Measurements from ENCODE around the gene MLN. TPM values are rescaled to one million over a fixed set of nuclear protein-coding genes. Genes with fewer than 3 reads are reported as not detected.

The MLN gene
- total and polyA plus RNA-seq, 2 experiments from 2014 or later = not detected

DNA sequence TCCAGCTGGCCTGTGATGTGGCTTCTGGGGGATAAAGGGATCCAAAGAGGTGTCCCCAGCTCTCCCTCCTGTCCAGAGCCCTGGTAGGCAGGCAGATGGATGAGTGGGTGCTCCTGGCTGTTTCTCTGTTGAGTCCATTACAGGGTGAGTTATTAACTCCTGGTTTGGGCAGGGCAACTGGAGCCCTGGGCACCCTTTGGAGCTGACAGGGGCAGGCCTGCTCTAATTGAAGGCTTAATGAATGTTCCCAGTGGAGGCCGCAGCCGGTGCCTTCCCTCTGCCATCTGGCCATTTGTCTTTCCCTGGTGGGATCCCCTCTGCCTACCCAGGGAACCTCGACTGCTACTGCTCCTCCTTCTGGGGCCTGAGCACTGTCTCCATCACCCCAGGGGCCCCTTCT is 44.7 kb upstream of the MLN start:
- no peaks in the 10 kb centered on the region for H3K9me2 ChIP-seq (ENCODE audit: insufficient read depth)
- Mint-ChIP-seq H3K27me3 (ENCODE audit: insufficient read depth, low read depth, poor library complexity) (peaks cover 13% of the 10 kb centered on the region), H3K9me3 (no peaks in the 10 kb centered on the region), H3K4me1 (peaks cover 14% of the 10 kb centered on the region), H3K36me3 (ENCODE audit: low read depth) (no peaks in the 10 kb centered on the region), H3K27ac (no peak overlapping the region), H3K4me3 (no peak overlapping the region)
- H3K36me3 ChIP-seq (ENCODE audit: insufficient read depth) = no peaks in the 10 kb centered on the region
- H3F3A ChIP-seq (replicated peaks; ENCODE audit: low read depth) = no peaks in the 10 kb centered on the region
- no peak for DNase-seq (ENCODE audit: low spot score)
- ATAC-seq = no peak
- H3K27me3 ChIP-seq (ENCODE audit: insufficient read depth) = no peaks in the 10 kb centered on the region
- TF ChIP-seq CREB1 (CRISPR knock-in tag; IDR thresholded peaks at IDR 0.05; ENCODE audit: low read depth) (no peak), ZNF462 (CRISPR knock-in tag; IDR thresholded peaks at IDR 0.05) (no peak), JUNB (IDR thresholded peaks at IDR 0.05; ENCODE audit: unreplicated experiment) (no peak), EZH2 (IDR thresholded peaks at IDR 0.05; ENCODE audit: low read depth, unreplicated experiment) (no peak), STAT1 (IDR thresholded peaks at IDR 0.05; ENCODE audit: unreplicated experiment) (no peak), POLR2AphosphoS5 (IDR thresholded peaks at IDR 0.05; ENCODE audit: low read depth) (no peak), EZH2phosphoT487 (IDR thresholded peaks at IDR 0.05; ENCODE audit: unreplicated experiment) (no peak)
- TF ChIP-seq, protein P1, sequence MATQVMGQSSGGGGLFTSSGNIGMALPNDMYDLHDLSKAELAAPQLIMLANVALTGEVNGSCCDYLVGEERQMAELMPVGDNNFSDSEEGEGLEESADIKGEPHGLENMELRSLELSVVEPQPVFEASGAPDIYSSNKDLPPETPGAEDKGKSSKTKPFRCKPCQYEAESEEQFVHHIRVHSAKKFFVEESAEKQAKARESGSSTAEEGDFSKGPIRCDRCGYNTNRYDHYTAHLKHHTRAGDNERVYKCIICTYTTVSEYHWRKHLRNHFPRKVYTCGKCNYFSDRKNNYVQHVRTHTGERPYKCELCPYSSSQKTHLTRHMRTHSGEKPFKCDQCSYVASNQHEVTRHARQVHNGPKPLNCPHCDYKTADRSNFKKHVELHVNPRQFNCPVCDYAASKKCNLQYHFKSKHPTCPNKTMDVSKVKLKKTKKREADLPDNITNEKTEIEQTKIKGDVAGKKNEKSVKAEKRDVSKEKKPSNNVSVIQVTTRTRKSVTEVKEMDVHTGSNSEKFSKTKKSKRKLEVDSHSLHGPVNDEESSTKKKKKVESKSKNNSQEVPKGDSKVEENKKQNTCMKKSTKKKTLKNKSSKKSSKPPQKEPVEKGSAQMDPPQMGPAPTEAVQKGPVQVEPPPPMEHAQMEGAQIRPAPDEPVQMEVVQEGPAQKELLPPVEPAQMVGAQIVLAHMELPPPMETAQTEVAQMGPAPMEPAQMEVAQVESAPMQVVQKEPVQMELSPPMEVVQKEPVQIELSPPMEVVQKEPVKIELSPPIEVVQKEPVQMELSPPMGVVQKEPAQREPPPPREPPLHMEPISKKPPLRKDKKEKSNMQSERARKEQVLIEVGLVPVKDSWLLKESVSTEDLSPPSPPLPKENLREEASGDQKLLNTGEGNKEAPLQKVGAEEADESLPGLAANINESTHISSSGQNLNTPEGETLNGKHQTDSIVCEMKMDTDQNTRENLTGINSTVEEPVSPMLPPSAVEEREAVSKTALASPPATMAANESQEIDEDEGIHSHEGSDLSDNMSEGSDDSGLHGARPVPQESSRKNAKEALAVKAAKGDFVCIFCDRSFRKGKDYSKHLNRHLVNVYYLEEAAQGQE (IDR thresholded peaks at IDR 0.05; ENCODE audit: unreplicated experiment) = no peak
- TF ChIP-seq, protein P2, sequence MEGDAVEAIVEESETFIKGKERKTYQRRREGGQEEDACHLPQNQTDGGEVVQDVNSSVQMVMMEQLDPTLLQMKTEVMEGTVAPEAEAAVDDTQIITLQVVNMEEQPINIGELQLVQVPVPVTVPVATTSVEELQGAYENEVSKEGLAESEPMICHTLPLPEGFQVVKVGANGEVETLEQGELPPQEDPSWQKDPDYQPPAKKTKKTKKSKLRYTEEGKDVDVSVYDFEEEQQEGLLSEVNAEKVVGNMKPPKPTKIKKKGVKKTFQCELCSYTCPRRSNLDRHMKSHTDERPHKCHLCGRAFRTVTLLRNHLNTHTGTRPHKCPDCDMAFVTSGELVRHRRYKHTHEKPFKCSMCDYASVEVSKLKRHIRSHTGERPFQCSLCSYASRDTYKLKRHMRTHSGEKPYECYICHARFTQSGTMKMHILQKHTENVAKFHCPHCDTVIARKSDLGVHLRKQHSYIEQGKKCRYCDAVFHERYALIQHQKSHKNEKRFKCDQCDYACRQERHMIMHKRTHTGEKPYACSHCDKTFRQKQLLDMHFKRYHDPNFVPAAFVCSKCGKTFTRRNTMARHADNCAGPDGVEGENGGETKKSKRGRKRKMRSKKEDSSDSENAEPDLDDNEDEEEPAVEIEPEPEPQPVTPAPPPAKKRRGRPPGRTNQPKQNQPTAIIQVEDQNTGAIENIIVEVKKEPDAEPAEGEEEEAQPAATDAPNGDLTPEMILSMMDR (conservative IDR thresholded peaks at IDR 0.05; ENCODE audit: low read depth in 2 of 2) = no peak
- H3K79me2 ChIP-seq (replicated peaks; ENCODE audit: insufficient read depth) = no peaks in the 10 kb centered on the region
- no peak overlapping the region for H2AFZ ChIP-seq
- no peaks in the 10 kb centered on the region for H4K20me1 ChIP-seq (replicated peaks; ENCODE audit: insufficient read depth)
- no peak overlapping the region for H3K4me2 ChIP-seq
- H3K4me3 ChIP-seq = no peak overlapping the region
- no peak overlapping the region for H3K27ac ChIP-seq (ENCODE audit: low read depth)
- peaks cover 11% of the 10 kb centered on the region for H3K4me1 ChIP-seq (ENCODE audit: insufficient read depth)
